Activated CD8-positive, alpha-beta T cell treated with anti-CD3 and anti-CD28 coated beads, Interleukin-2, amount 10 ng/mL, durations not matched to agents 7 days and 5 days (primary cell): ENCODE data around the gene HPN. TPM values are rescaled to one million over a fixed set of nuclear protein-coding genes. Genes with fewer than 3 reads are reported as not detected.

ENCODE experiments used
- ATAC-seq: fragments of 150-1000 bp; cut with Tn5 transposase; one replicate; pipeline ENCODE4 v1.10.0; 2021; ENCODE audit warnings: moderate library complexity
- CTCF ChIA-PET: fragments of 350-600 bp; sonication (Branson Sonifier 250); formaldehyde crosslinking; loops from one replicate; lab custom pipeline; 2021; ENCODE audit warnings: antibody characterized with exemption; lab: Charles Lee
- POLR2A ChIA-PET: fragments of 350-600 bp; sonication (Branson Sonifier 250); formaldehyde crosslinking; loops from one replicate; lab custom pipeline; 2021; ENCODE audit warnings: antibody characterized with exemption; lab: Charles Lee
- DNase-seq: peaks from one replicate; pipeline ENCODE4 v3.0.0-alpha.2; 2020
- H3K27ac Mint-ChIP-seq: one replicate; pipeline ENCODE4 v1.8.0; 2021; ENCODE audit warnings: mild to moderate bottlenecking, mixed read lengths
- H3K27me3 Mint-ChIP-seq: one replicate; pipeline ENCODE4 v1.8.0; 2021; ENCODE audit warnings: low read depth, mixed read lengths
- H3K36me3 Mint-ChIP-seq: one replicate; pipeline ENCODE4 v1.8.0; 2021; ENCODE audit warnings: low read depth, mixed read lengths
- H3K4me1 Mint-ChIP-seq: one replicate; pipeline ENCODE4 v1.8.0; 2021; ENCODE audit warnings: low read depth, mixed read lengths
- H3K4me3 Mint-ChIP-seq: one replicate; pipeline ENCODE4 v1.8.0; 2021; ENCODE audit warnings: mild to moderate bottlenecking, mixed read lengths
- H3K9me3 Mint-ChIP-seq: one replicate; pipeline ENCODE4 v1.8.0; 2022; ENCODE audit warnings: mixed read lengths; ENCODE audit not compliant: insufficient read depth
- total RNA-seq, 2 experiments: library from RNA; stranded (reverse); gene quantifications; one replicate each; pipeline ENCODE4 v1.2.3, GENCODE V29; 2021

Gene HPN
- total RNA-seq, 2 experiments from 2014 or later, result not detected

- Mint-ChIP-seq H3K4me1 (peaks cover 13% of the 10 kb centered on the region), H3K4me3 (no peak overlapping the region), H3K27ac (no peak overlapping the region), H3K36me3 (no peaks in the 10 kb centered on the region), H3K9me3 (peaks cover 7% of the 10 kb centered on the region), H3K27me3 (no peaks in the 10 kb centered on the region)
- ChIA-PET CTCF (interaction anchor here (0.5 to 2.5 kb wide), 4 partner anchors 67 to 148 kb away, joined by 3 to 9 read pairs (median 4); no protein-coding TSS in a partner anchor), POLR2A (no interaction called here)
- no peak for DNase-seq
- ATAC-seq, result no peak
These were observed 27.6 kb downstream of the HPN start for GRCh38 chr19:35068941-35069634.

GRCh38 chr19:35069696-35070095 is 28.2 kb downstream of the HPN start:
- Mint-ChIP-seq H3K36me3 (no peaks in the 10 kb centered on the region), H3K4me1 (peaks cover 13% of the 10 kb centered on the region), H3K27me3 (no peaks in the 10 kb centered on the region), H3K9me3 (peaks cover 7% of the 10 kb centered on the region), H3K4me3 (no peak overlapping the region), H3K27ac (no peak overlapping the region)
- DNase-seq, result no peak
- CTCF ChIA-PET, result interaction anchor here (0.7 to 2.5 kb wide), 7 partner anchors 14 to 147 kb away, joined by 3 to 9 read pairs (median 4); no protein-coding TSS in a partner anchor
- no peak for ATAC-seq
- POLR2A ChIA-PET, result interaction anchor here (0.6 kb wide), 2 partner anchors 208 to 273 kb away, joined by 3 to 4 read pairs; no protein-coding TSS in a partner anchor

- Mint-ChIP-seq H3K4me1 (peaks cover 13% of the 10 kb centered on the region), H3K4me3 (no peak overlapping the region), H3K9me3 (peaks cover 7% of the 10 kb centered on the region), H3K27me3 (no peaks in the 10 kb centered on the region), H3K27ac (no peak overlapping the region), H3K36me3 (no peaks in the 10 kb centered on the region)
- CTCF ChIA-PET, result interaction anchor here (0.8 to 2.5 kb wide), 7 partner anchors 15 to 71 kb away, joined by 3 to 9 read pairs (median 4); no protein-coding TSS in a partner anchor
- ATAC-seq (no peak), DNase-seq (no peak)
- POLR2A ChIA-PET, result interaction anchor here (0.6 kb wide), 1 partner anchor 272 kb away, joined by 4 read pairs; no protein-coding TSS in a partner anchor
These were observed 28.9 kb downstream of the HPN start for GRCh38 chr19:35070471-35070870.

GRCh38 chr19:35073516-35073915 is 32.0 kb downstream of the HPN start:
- Mint-ChIP-seq H3K9me3 (peaks cover 3% of the 10 kb centered on the region), H3K4me3 (no peak overlapping the region), H3K4me1 (peaks cover 3% of the 10 kb centered on the region), H3K27ac (no peak overlapping the region), H3K36me3 (no peaks in the 10 kb centered on the region), H3K27me3 (peaks cover 4% of the 10 kb centered on the region)
- DNase-seq, result no peak
- ChIA-PET POLR2A (no interaction called here), CTCF (no interaction called here)
- ATAC-seq, result no peak

GRCh38 chr19:35073941-35074340 is 32.4 kb downstream of the HPN start:
- Mint-ChIP-seq H3K4me1 (peaks cover 3% of the 10 kb centered on the region), H3K9me3 (peaks cover 3% of the 10 kb centered on the region), H3K36me3 (no peaks in the 10 kb centered on the region), H3K27me3 (peaks cover 7% of the 10 kb centered on the region), H3K27ac (no peak overlapping the region), H3K4me3 (no peak overlapping the region)
- ATAC-seq (no peak), DNase-seq (no peak)
- ChIA-PET POLR2A (interaction anchor here (0.6 kb wide), 1 partner anchor 12 kb away, joined by 3 read pairs; no protein-coding TSS in a partner anchor), CTCF (no interaction called here)

GRCh38 chr19:35074426-35075201 is 33.1 kb downstream of the HPN start:
- Mint-ChIP-seq H3K27ac (no peak overlapping the region), H3K4me1 (peaks cover 3% of the 10 kb centered on the region), H3K27me3 (peaks cover 7% of the 10 kb centered on the region), H3K36me3 (no peaks in the 10 kb centered on the region), H3K9me3 (peaks cover 3% of the 10 kb centered on the region), H3K4me3 (no peak overlapping the region)
- ATAC-seq (no peak), DNase-seq (no peak)
- CTCF ChIA-PET, result no interaction called here
- POLR2A ChIA-PET, result interaction anchor here (0.6 kb wide), 1 partner anchor 11 kb away, joined by 3 read pairs; no protein-coding TSS in a partner anchor

GRCh38 chr19:35075202-35076025 is 33.9 kb downstream of the HPN start:
- no peak for ATAC-seq

GRCh38 chr19:35076026-35076370 is 34.5 kb downstream of the HPN start:
- H3K4me3 Mint-ChIP-seq, result no peak overlapping the region
- no peaks in the 10 kb centered on the region for H3K36me3 Mint-ChIP-seq
- peaks cover 3% of the 10 kb centered on the region for H3K4me1 Mint-ChIP-seq
- CTCF ChIA-PET, result no interaction called here
- no peaks in the 10 kb centered on the region for H3K9me3 Mint-ChIP-seq
- H3K27me3 Mint-ChIP-seq, result peaks cover 7% of the 10 kb centered on the region
- H3K27ac Mint-ChIP-seq, result no peak overlapping the region
- ATAC-seq (no peak), DNase-seq (no peak)
- POLR2A ChIA-PET, result no interaction called here

More at GRCh38 chr19:35075202-35076025, 33.9 kb downstream of the HPN start:
- no peak overlapping the region for H3K4me3 Mint-ChIP-seq
- H3K36me3 Mint-ChIP-seq, result no peaks in the 10 kb centered on the region
- ChIA-PET POLR2A (no interaction called here), CTCF (no interaction called here)
- no peak overlapping the region for H3K27ac Mint-ChIP-seq
- H3K9me3 Mint-ChIP-seq, result peaks cover 3% of the 10 kb centered on the region
- H3K4me1 Mint-ChIP-seq, result peaks cover 3% of the 10 kb centered on the region
- DNase-seq, result no peak
- H3K27me3 Mint-ChIP-seq, result peaks cover 7% of the 10 kb centered on the region

GRCh38 chr19:35076657-35077056 is 35.1 kb downstream of the HPN start:
- ATAC-seq (no peak), DNase-seq (no peak)
- no peaks in the 10 kb centered on the region for H3K9me3 Mint-ChIP-seq
- H3K4me3 Mint-ChIP-seq, result no peak overlapping the region
- H3K27me3 Mint-ChIP-seq, result peaks cover 7% of the 10 kb centered on the region
- no peak overlapping the region for H3K27ac Mint-ChIP-seq
- POLR2A ChIA-PET, result no interaction called here
- CTCF ChIA-PET, result no interaction called here
- H3K36me3 Mint-ChIP-seq, result no peaks in the 10 kb centered on the region
- H3K4me1 Mint-ChIP-seq, result peaks cover 3% of the 10 kb centered on the region

- CTCF ChIA-PET, result no interaction called here
- POLR2A ChIA-PET, result no interaction called here
These were observed 36.1 kb downstream of the HPN start for GRCh38 chr19:35077411-35078223.

GRCh38 chr19:35079826-35080225 is 38.3 kb downstream of the HPN start:
- Mint-ChIP-seq H3K36me3 (no peaks in the 10 kb centered on the region), H3K4me1 (peaks cover 3% of the 10 kb centered on the region), H3K27ac (no peak overlapping the region), H3K27me3 (peaks cover 7% of the 10 kb centered on the region), H3K4me3 (no peak overlapping the region), H3K9me3 (no peaks in the 10 kb centered on the region)
- no peak for DNase-seq
- ChIA-PET POLR2A (no interaction called here), CTCF (interaction anchor here (2.5 kb wide), 1 partner anchor 13 kb away, joined by 7 read pairs; no protein-coding TSS in a partner anchor)
- no peak for ATAC-seq

More at GRCh38 chr19:35077411-35078223, 36.1 kb downstream of the HPN start:
- DNase-seq (no peak), ATAC-seq (no peak)
- Mint-ChIP-seq H3K27me3 (peaks cover 7% of the 10 kb centered on the region), H3K4me3 (no peak overlapping the region), H3K9me3 (no peaks in the 10 kb centered on the region), H3K36me3 (no peaks in the 10 kb centered on the region), H3K4me1 (peaks cover 3% of the 10 kb centered on the region), H3K27ac (no peak overlapping the region)
